ENCODE results near the gene PLD4.
"Not testable (repeated sequence)": the region's sequence is repeated elsewhere in the genome, so short reads cannot be mapped to it uniquely, and the experiment has no call there.

Gene PLD4, protein sequence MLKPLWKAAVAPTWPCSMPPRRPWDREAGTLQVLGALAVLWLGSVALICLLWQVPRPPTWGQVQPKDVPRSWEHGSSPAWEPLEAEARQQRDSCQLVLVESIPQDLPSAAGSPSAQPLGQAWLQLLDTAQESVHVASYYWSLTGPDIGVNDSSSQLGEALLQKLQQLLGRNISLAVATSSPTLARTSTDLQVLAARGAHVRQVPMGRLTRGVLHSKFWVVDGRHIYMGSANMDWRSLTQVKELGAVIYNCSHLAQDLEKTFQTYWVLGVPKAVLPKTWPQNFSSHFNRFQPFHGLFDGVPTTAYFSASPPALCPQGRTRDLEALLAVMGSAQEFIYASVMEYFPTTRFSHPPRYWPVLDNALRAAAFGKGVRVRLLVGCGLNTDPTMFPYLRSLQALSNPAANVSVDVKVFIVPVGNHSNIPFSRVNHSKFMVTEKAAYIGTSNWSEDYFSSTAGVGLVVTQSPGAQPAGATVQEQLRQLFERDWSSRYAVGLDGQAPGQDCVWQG

DNA sequence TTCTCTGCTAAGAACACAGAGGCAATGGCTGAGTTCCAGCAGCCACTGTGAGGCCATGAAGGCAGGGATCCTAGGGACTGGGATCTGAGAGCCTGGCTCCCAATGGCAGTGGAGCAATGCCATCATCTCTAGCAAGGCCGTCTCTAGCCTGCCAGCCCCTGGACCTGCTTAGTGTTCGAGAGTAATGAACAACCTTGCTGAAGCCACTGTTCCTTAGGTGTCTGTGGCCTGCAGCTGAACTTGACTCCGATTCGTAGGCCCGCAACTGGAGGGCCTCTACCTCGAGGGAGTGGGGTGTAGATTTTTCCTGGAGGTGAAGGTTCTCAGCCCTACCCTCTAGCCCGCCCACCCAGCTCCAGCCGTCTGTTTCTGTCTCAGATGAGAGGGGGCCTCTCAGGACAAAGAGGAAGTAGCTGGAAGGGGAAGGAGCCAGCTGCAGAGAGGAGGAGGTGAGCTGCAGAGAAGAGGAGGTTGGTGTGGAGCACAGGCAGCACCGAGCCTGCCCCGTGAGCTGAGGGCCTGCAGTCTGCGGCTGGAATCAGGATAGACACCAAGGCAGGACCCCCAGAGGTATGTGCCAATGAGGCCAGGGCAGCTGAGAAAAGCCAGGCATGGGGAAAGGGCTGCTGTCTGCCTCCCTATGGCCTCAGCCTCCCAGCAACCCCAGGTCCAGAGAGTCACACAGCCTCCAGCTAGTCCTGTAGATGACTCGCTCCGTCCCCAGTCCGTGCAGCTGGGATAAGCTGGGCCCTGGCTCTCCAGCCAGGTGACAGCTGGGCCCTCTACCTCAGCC, at the start of gene PLD4:
Gene PLD4 (plus strand): TSS at position 459 of the 793 bp plus-strand sequence. CDS start 2,262 bp downstream, outside the sequence.
- no peak for FAIRE-seq

DNA sequence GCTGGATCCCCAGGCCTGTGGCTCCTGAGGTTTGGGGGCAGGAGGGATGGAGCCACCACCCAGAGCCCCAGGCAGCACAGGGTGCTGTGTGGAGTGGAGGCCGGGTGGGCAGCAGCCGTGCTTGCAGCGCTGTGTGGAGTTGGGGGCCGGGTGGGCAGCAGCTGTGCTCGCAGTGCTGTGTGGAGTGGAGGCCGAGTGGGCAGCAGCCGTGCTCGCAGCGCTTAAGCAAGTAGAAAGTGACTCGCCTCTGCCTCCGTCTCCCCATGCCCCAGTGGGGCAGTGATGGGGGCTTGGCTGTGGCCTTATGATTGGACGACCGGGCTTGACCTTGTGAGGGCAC, 49.3 kb upstream of the PLD4 start:
- FAIRE-seq = no peak

- FAIRE-seq = no peak
Measured at GRCh38 chr14:104875811-104876210, 48.9 kb upstream of the PLD4 start.

GRCh38 chr14:104876251-104876699, 48.4 kb upstream of the PLD4 start:
- no peak for FAIRE-seq

DNA sequence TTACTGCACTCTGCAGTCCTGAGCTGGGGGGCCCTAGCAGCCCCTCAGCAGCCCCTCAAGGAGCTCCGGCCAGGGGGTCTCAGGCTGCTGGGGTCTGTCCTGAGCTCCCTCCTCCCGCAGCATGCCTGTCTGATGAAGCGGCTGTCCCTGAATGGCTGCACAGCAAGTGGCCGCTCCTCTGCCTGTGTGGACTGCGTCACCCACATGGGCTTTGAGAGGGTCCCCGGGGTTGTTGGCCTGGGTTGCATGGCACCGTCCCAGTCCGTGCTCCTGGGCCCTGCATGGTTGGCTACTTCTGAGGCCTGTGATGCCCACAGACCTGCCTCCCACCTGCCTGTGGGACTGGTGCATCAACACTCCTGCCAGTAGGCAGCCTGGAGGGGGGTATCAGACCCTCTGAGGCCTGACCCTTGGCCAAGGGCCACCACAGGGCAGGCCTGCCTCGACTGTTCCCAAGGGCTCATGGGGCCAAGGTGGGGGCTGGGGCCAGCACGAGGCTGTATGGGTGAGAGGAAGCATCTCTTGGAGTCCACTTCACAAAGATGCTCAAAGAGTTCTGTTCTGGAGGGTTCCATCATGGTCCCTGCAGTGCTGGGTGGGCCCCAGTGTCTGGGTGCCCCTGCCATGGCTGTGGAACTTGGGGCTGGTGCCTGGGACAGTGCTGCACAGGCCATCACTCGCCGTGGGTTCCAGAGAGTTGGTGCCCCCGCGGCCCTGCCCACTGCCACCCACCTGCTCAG, 47.4 kb upstream of the PLD4 start:
- no peak for FAIRE-seq

DNA sequence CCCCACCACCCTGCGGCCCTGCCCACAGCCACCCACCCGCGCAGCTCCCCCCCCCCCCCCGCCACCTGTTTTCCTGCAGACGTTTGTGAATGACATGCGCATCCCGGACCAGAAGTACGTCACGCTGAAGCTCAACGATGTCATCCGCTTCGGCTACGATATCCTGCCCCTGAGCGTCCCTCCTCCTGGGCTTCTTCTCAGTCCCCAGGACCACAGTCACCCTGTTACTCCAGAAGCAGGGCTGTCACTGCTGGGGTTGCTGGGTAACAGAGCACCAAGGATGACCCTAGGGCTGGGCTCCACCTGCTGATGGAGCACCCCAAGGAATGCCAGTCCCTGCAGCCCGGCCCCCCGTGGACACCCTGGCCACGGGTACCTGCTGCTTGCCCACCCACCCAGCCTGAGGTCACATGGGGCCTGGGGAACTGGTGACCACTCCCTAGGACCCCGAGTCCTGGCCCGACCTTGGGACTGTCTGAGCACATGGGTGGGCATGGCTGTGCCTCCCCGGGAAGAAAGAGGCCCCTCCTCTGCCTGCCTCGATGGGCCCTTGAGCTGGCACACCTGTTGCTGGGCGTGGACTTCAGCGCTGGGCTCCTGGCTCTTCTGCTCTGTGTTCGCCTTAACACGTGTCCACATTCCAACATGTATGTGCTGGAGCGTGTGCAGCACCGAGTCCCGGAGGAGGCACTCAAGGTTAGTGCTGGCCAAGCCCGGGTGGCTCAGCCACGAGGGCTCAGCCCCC, 46.7 kb upstream of the PLD4 start:
- no peak for FAIRE-seq

DNA sequence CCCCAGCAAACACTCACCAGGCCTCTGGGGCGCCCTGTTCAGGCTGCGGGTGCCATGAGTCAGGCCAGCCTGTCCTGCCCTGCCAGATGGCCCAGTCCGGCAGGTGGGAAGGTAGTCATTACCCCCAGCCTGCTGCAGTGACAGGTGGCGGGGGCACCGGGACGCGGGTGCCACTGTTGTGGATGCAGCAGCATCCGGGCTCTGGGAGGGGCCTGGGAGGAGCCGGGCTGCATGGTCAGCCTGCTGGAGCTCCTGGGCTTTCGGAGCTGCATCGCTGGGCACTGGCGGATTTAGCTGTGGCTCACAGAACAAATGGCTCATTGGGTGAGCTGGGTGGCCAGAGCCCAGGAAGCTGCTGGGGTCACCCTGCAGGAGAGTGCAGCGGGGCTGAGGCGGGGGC, 46.1 kb upstream of the PLD4 start:
- no peak for FAIRE-seq

GRCh38 chr14:104879201-104879982, 45.3 kb upstream of the PLD4 start:
- FAIRE-seq = no peak

DNA sequence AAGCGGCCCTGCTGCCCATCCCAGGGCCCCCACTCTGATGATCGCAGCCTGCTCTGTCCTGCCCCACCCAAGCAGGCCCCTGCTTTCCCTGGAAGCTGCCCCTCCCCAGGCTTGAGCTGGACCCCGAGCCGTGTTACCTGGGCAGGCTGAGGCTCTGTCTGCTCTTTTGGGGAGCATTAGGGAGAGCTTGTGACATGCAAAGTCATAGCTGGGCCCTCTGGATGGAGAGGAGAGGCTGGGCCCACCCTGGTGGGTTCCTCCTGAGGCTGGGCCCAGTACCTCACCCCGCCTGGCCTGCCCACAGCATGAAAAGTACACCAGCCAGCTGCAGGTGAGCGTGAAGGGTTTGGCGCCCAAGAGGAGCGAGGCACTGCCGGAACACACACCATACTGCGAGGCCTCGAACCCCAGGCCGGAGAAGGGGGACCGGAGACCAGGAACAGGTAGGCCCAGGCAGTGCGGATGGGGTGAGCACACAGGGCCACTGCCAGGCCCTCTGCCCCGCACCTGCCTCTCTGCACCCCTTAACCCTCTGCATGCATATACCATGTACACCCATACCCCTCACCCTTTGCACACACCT, 44.6 kb upstream of the PLD4 start:
- FAIRE-seq = no peak

DNA sequence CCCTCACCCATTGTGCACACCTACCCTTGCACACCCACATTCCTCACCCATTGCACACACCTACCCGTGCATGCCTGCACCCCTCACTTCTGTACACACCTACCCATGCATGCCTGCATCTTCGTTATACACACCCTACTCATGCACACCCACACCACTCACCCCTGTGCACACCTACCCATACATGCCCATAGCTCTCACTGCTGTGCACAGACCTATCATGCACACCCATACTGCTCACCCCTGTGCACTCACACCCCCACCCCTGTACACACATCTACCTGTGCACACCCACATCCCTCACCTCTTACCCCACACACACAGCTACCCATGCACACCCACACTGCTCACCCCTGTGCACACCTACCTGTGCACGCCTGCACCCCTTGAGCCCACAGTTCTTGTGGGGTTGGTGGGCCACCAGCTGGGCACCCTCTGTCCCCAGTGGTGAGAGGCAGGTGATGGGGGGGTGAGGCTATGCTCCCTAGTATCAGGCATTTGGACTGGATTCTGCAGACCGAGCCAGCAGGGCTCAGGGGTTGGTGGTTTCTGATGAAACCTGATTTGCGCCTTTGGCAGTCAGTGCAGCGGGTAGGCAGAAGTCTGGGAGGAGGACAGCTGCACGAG, 44.0 kb upstream of the PLD4 start:
- no peak for FAIRE-seq

- FAIRE-seq = no peak
Measured at GRCh38 chr14:104881369-104881979, 43.2 kb upstream of the PLD4 start.

DNA sequence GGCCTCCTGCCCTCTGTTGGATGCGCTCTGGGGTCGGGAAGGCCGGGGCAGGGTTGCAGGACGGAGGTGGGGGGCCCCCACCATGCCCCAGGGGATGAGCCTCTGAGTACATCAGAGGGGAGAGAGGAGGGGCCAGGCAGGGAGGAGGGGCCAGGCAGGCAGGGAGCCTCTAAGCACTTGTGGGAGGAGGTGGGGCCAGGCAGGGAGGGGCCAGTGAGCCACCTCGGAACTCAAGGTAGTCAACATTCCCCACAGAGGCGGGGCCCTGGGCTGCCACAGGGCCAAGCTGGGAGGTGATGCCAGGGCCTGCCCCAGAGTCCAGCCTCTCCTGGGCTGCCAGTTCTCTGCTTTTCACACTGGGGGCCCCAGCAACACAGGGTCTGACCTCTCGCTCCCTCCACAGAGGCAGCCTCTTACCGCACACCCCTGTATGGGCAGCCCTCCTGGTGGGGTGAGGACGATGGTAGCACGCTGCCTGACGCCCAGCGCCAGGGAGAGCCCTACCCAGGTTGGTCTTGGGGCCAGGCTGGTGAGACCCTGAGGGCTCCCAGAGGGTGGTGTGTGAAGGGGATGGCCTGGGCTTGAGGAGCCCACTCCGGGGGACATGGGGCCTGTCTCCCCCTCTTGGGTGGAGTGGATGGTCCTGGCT, 42.2 kb upstream of the PLD4 start:
- no peak for FAIRE-seq

DNA sequence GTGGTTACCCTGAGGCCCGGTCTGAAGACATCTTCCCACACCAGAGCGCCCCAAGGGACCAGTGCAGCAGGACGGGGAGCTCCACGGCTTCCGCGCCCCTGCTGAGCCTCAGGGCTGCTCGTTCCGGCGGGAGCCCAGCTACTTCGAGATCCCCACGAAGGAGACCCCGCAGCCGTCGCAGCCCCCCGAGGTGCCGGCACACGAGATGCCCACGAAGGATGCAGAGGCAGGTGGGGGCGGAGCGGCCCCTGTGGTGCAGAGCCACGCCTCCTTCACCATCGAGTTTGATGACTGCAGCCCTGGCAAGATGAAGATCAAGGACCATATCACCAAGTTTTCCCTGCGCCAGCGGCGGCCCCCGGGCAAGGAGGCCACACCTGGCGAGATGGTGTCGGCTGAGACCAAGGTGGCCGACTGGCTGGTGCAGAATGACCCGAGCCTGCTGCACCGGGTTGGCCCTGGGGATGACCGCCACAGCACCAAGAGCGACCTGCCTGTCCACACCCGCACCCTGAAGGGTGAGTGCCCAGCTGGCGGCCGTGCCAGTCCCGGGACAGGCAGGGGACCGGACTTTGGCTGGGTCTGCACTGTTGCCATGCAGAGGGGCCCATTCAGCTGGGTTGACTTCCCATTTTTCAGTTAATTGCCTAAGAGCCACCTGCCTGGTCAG, 41.6 kb upstream of the PLD4 start:
- no peak for FAIRE-seq

GRCh38 chr14:104883681-104884361, 40.9 kb upstream of the PLD4 start:
- FAIRE-seq = no peak

GRCh38 chr14:104884381-104884780, 40.3 kb upstream of the PLD4 start:
- FAIRE-seq = not testable (repeated sequence)

DNA sequence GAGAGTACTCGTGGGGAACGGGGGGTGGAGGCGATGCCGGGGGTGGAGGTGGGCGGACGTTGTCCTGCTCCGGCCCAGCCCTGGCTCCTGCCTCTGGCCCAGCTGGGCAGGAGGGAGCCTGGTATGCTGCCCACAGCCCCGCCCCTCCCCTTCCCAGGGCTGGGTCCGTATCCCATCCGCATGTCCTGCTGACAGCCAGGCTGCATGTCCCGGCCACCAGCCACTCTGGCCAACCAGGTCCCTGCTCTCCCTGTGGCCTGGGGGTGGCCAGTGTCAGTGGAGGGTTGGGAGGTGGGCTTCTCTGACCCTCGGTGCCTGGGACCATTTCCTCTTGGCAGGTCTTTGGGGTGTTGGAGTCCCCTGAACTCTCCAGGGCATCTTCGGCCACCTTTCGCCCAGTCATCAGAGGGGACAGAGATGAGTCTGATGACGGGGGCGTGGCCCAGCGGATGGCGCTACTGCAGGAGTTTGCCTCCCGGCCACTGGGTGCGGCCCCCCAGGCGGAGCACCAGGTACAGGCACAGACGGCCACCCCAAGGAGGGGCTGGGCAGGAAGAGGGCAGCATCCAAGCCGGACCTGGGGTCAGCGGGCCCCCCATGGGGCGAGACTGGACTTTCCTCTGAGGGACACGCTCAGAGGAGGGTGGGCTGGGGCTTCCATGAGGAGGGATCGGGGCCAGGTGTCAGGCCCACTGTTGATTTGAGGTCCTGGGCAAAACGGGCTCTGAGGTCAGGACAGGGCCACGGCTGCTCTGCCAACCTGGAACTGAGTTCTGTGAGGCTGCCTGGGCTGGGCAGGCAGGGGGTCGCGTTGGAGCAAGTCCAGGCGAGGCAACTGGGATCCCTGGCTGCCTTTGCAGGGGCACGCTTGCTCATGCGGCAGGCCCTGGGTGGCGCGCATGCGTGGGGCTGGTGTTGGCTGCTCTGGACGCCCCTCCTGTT, 39.4 kb upstream of the PLD4 start:
- FAIRE-seq = no peak

DNA sequence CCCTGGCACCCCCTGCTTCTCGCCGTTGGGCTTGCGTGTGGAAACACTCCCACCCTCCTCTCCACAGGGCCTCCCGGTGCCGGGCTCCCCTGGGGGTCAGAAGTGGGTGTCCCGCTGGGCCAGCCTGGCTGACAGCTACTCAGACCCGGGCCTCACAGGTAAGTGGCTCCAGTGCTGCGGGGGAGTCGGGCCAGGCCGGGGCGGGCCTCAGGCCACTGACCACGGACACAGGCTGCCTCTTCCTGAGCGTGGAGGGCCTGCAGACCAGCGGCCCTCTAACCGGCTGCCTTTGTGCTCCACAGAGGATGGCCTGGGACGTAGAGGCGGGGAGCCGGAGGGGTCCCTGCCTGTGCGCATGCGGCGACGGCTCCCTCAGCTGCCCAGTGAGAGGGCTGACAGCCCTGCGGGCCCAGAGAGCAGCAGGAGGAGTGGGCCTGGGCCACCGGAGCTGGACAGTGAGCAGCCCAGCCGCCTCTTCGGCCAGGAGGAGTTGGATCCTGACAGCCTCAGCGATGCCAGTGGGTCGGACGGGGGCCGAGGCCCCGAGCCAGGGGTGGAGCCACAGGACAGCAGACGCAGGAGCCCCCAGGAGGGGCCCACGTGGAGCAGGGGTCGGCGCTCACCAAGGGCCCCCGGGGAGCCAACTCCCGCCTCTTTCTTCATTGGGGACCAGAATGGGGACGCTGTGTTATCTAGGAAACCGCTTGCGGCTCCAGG, 38.5 kb upstream of the PLD4 start:
- FAIRE-seq = no peak
